ENCODE results near the gene TCN1. TPM values are rescaled to one million over a fixed set of nuclear protein-coding genes. Genes with fewer than 3 reads are reported as not detected.

Gene TCN1
- total and polyA plus RNA-seq, 4 donors, result not detected

DNA sequence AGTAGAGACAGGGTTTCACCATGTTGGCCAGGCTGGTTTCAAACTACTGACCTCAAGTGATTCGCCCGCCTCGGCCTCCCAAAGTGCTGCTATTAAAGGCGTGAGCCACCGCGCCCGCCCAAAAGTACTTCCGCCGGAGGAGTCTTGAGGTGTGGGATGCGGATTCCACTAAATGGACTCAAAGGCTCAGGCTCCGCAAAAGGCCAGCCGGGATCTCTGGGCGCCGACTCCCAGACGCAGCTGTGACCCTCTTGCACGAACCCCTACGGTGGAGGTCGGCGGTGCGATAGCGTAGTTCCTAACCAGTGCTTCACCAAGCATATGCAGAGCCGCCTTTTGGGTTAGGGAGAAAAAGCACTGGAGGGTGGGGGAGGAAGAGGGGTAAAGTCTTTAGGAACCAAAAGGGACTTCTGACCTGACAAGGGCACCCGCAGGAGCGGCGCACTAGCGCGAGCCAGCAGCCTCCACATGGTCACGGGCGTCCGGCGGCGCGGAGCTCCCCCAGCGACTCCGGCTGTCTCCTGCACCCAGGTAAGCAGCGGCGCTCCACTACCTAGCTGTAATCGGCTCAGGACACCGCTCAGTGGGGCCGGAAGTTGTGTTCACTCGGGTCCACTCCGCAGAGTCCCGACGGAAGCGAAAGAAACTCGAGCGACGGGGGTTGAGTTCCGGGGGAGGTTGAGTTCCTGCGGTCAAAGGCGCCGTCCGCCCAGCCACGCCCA is 55.9 kb downstream of the TCN1 start, which contains the start of gene MRPL16:
MRPL16 (minus strand) TSS at position 590 of the 722 bp plus-strand sequence; CDS start at position 470, 120 bp downstream.
- Histone ChIP-seq H3K27ac (ENCODE audit: low read depth in 1 of 2, low read length in 2 of 2) (peak within 1 kb of the TSS in 1 of 2 donors; percentile 77), H3K4me3 (ENCODE audit: low read length in 2 of 2) (peak within 1 kb of the TSS; percentile 70 to 96), H3K4me1 (ENCODE audit: control insufficient read depth in 1 of 2, insufficient read depth in 2 of 2, low read length in 2 of 2) (no peaks in the 10 kb centered on the region), H3K9me3 (ENCODE audit: control insufficient read depth, low read length) (no peaks in the 10 kb centered on the region), H3K27me3 (ENCODE audit: control insufficient read depth in 1 of 2, insufficient read depth in 2 of 2, low read length in 1 of 2) (no peaks in the 10 kb centered on the region), H3K36me3 (ENCODE audit: control insufficient read depth in 1 of 2, insufficient read depth in 2 of 2, low read length in 1 of 2) (peaks cover 0 to 3% of the 10 kb centered on the region in 2 donors)
- WGBS, 2 donors, result 0% methylated on average over 46 to 54 of the region's 54 CpGs
- intact Hi-C loops (cut with DNase I), result loop anchor here in 1 of 2 donors (2.0 kb wide), 1 partner anchor 56 kb away; the partner anchor contains the start of gene STX3
- peak; percentile 97 for ATAC-seq (ENCODE audit: low FRiP score)
- peak; percentile 91 to 94 for DNase-seq

DNA sequence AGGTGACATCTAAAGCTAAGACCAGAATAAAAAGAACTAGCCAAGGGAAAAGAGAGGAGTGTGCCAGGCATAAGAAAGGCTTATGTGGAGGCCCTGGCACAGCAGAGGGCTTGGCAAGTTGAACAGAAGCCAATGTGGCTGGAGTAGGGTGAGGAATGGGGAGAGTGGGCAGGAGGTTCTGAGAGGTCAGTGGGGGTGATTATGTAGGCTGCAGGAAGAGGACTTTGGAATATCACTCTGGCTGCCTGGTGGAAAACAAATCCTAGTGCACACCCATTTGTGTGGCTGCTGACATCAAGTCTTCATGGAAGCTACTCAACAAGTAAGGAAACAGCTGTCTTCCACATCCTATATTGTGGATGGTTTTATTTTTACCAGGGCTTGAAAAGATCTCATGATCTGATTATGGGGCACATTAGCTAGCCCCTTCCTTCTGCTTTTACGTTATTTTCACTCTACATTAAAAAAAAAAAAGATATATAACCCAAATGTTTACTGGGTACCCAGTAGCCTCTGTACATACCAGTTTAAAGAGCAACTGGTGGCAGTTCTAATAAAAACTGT is 59.2 kb downstream of the TCN1 start:
- Histone ChIP-seq H3K9me3 (ENCODE audit: control insufficient read depth, low read length) (no peaks in the 10 kb centered on the region), H3K4me3 (ENCODE audit: low read length in 2 of 2) (no peak overlapping the region), H3K27ac (ENCODE audit: low read depth in 1 of 2, low read length in 2 of 2) (no peak overlapping the region), H3K36me3 (ENCODE audit: control insufficient read depth in 1 of 2, insufficient read depth in 2 of 2, low read length in 1 of 2) (peaks cover 0 to 4% of the 10 kb centered on the region in 2 donors), H3K4me1 (ENCODE audit: control insufficient read depth in 1 of 2, insufficient read depth in 2 of 2, low read length in 2 of 2) (no peaks in the 10 kb centered on the region), H3K27me3 (ENCODE audit: control insufficient read depth in 1 of 2, insufficient read depth in 2 of 2, low read length in 1 of 2) (no peaks in the 10 kb centered on the region)
- intact Hi-C loops (cut with DNase I), result loop anchor here (10.0 kb wide), 2 partner anchors 142 to 272 kb away; partner anchors contain the start of gene PATL1 (in 1 of the 2)
- ATAC-seq (ENCODE audit: low FRiP score), result no peak
- 66 to 69% methylated on average over 1 of the region's 1 CpG for WGBS, 2 donors
- DNase-seq, result no peak

DNA sequence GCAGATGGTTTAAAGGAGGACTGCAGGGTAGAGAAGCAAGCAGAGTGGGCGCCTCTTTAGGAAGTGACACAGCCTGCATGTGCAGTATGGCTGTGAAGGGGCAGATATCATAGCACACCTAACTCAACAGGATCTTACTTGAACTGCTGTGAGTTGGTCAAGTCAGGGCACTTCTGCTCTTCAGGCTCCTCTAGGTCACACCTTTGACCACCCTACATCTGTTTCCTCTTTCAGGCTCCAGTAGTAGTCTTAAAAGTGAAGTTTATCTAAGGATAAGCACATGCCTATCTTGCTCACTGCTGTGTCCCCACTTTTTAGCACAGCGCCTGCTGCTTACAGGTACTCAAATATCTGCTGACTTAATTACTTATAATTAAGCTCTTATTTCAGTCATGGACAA is 62.2 kb downstream of the TCN1 start:
- Histone ChIP-seq H3K27me3 (ENCODE audit: control insufficient read depth in 1 of 2, insufficient read depth in 2 of 2, low read length in 1 of 2) (no peaks in the 10 kb centered on the region), H3K4me1 (ENCODE audit: control insufficient read depth in 1 of 2, insufficient read depth in 2 of 2, low read length in 2 of 2) (no peaks in the 10 kb centered on the region), H3K27ac (ENCODE audit: low read depth in 1 of 2, low read length in 2 of 2) (no peak overlapping the region), H3K9me3 (ENCODE audit: control insufficient read depth, low read length) (no peaks in the 10 kb centered on the region), H3K36me3 (ENCODE audit: control insufficient read depth in 1 of 2, insufficient read depth in 2 of 2, low read length in 1 of 2) (peaks cover 3 to 4% of the 10 kb centered on the region in 2 donors), H3K4me3 (ENCODE audit: low read length in 2 of 2) (no peak overlapping the region)
- WGBS, 2 donors, result 94 to 96% methylated on average over 2 of the region's 2 CpGs
- intact Hi-C loops (cut with DNase I), result loop anchor here (10.0 kb wide), 2 partner anchors 139 to 269 kb away; partner anchors contain the start of gene PATL1 (in 1 of the 2)
- no peak for ATAC-seq (ENCODE audit: low FRiP score)
- DNase-seq, result no peak

Other genes starting within 250 kb of the TCN1 start
- 10 to 100 TPM; 23.7 to 29.6 TPM for gene PATL1, start 197.4 kb downstream of the TCN1 start, total RNA-seq
- gene PATL1, start 197.4 kb downstream of the TCN1 start, polyA plus RNA-seq, result 1 to 10 TPM; 8.2 to 9.6 TPM
- gene OR10V1, start 152.6 kb downstream of the TCN1 start, total RNA-seq, result not detected
- not detected for gene OR10V1, start 152.6 kb downstream of the TCN1 start, polyA plus RNA-seq
- 10 to 100 TPM; 22.5 to 23.2 TPM for gene STX3, start 111.1 kb downstream of the TCN1 start, total RNA-seq
- gene STX3, start 111.1 kb downstream of the TCN1 start, polyA plus RNA-seq, result 10 to 100 TPM; 12.7 to 21.0 TPM
- 10 to 100 TPM; 25.3 to 29.1 TPM for gene MRPL16, start 55.7 kb downstream of the TCN1 start, total RNA-seq
- 10 to 100 TPM; 25.0 to 46.5 TPM for gene MRPL16, start 55.7 kb downstream of the TCN1 start, polyA plus RNA-seq
- gene CBLIF, start 21.0 kb downstream of the TCN1 start, total RNA-seq, result not detected
- under 1 TPM in 1 of 2 donors, not detected in 1; 0.05 TPM for gene CBLIF, start 21.0 kb downstream of the TCN1 start, polyA plus RNA-seq
- gene OOSP3, start 12.3 kb upstream of the TCN1 start, total RNA-seq, result not detected
- not detected for gene OOSP3, start 12.3 kb upstream of the TCN1 start, polyA plus RNA-seq
- not detected for gene OOSP1, start 71.9 kb upstream of the TCN1 start, total RNA-seq
- not detected for gene OOSP1, start 71.9 kb upstream of the TCN1 start, polyA plus RNA-seq
- not detected for gene OOSP4A, start 97.5 kb upstream of the TCN1 start, total RNA-seq
- gene OOSP4A, start 97.5 kb upstream of the TCN1 start, polyA plus RNA-seq, result not detected
- gene OOSP4B, start 150.7 kb upstream of the TCN1 start, total RNA-seq, result not detected
- not detected for gene OOSP4B, start 150.7 kb upstream of the TCN1 start, polyA plus RNA-seq
- gene OOSP2, start 173.9 kb upstream of the TCN1 start, total RNA-seq, result not detected
- not detected for gene OOSP2, start 173.9 kb upstream of the TCN1 start, polyA plus RNA-seq
- not detected for gene MS4A3, start 190.2 kb upstream of the TCN1 start, total RNA-seq
- not detected for gene MS4A3, start 190.2 kb upstream of the TCN1 start, polyA plus RNA-seq
- gene MS4A2, start 222.2 kb upstream of the TCN1 start, total RNA-seq, result 1 to 10 TPM in 1 of 2 donors, under 1 TPM in 1; 0.55 to 8.2 TPM
- 1 to 10 TPM in 1 of 2 donors, under 1 TPM in 1; 0.51 to 2.5 TPM for gene MS4A2, start 222.2 kb upstream of the TCN1 start, polyA plus RNA-seq